H9 (cell line): Measurements from ENCODE around the gene MBLAC1. TPM values are rescaled to one million over a fixed set of nuclear protein-coding genes. Genes with fewer than 3 reads are reported as not detected.
A peak's percentile ranks its signal among the peaks of the same experiment; 100 is the strongest.

ENCODE experiments used
- DNase-seq: peaks from one replicate; pipeline ENCODE4 v3.0.0-alpha.2; 2017
- H2AFZ ChIP-seq: one replicate; pipeline ENCODE4 v1.6.1; 2013; ENCODE audit warnings: mild to moderate bottlenecking, low read length, control low read depth, moderate library complexity
- H2AK5ac ChIP-seq: 2 replicates; pipeline ENCODE4 v1.6.1; 2013; ENCODE audit warnings: low read length, control low read depth, mixed read lengths; ENCODE audit not compliant: insufficient read length
- H2BK120ac ChIP-seq: one replicate; pipeline ENCODE4 v1.6.1; 2013; ENCODE audit warnings: low read depth, mild to moderate bottlenecking, low read length, control low read depth, inconsistent platforms; ENCODE audit not compliant: poor library complexity, severe bottlenecking
- H2BK12ac ChIP-seq: 2 replicates; pipeline ENCODE4 v1.6.1; 2013; ENCODE audit warnings: low read length, control low read depth, mixed read lengths, low read depth; ENCODE audit not compliant: insufficient read length
- H2BK15ac ChIP-seq: 2 replicates; pipeline ENCODE4 v1.6.1; 2013; ENCODE audit warnings: low read depth, low read length, control low read depth
- H2BK20ac ChIP-seq: one replicate; pipeline ENCODE4 v1.6.1; 2013; ENCODE audit warnings: low read depth, mild to moderate bottlenecking, low read length, control low read depth, inconsistent platforms; ENCODE audit not compliant: poor library complexity, severe bottlenecking
- H2BK5ac ChIP-seq: 2 replicates; pipeline ENCODE4 v1.6.1; 2013; ENCODE audit warnings: low read length, control low read depth, mixed read lengths; ENCODE audit not compliant: insufficient read length
- H3K14ac ChIP-seq: 2 replicates; pipeline ENCODE4 v1.6.1; 2013; ENCODE audit warnings: low read length, control low read depth; ENCODE audit not compliant: insufficient read depth
- H3K18ac ChIP-seq: 2 replicates; pipeline ENCODE4 v1.6.1; 2013; ENCODE audit warnings: low read depth, mild to moderate bottlenecking, mixed read lengths, low read length, control low read depth; ENCODE audit not compliant: insufficient read length
- H3K23ac ChIP-seq: 2 replicates; pipeline ENCODE4 v1.6.1; 2013; ENCODE audit warnings: low read length, control low read depth, mixed read lengths, low read depth; ENCODE audit not compliant: insufficient read length
- H3K23me2 ChIP-seq: 2 replicates; pipeline ENCODE4 v1.6.1; 2013; ENCODE audit warnings: low read depth, mild to moderate bottlenecking, mixed read lengths, low read length, control low read depth; ENCODE audit not compliant: insufficient read length, poor library complexity, severe bottlenecking
- H3K27ac ChIP-seq: 2 replicates; pipeline ENCODE4 v1.5.1; 2013; ENCODE audit warnings: low read length, control low read depth, mixed read lengths, low read depth; ENCODE audit not compliant: insufficient read length
- H3K27me3 ChIP-seq: 2 replicates; pipeline ENCODE4 v1.6.1; 2013; ENCODE audit warnings: low read length, control low read depth, inconsistent platforms; ENCODE audit not compliant: insufficient read depth
- H3K4ac ChIP-seq: 2 replicates; pipeline ENCODE4 v1.6.1; 2013; ENCODE audit warnings: low read depth, mild to moderate bottlenecking, control low read depth, inconsistent platforms, low read length, moderate library complexity
- H3K4me1 ChIP-seq: 2 replicates; pipeline ENCODE4 v1.6.1; 2013; ENCODE audit warnings: low read length, control low read depth, inconsistent platforms; ENCODE audit not compliant: insufficient read depth
- H3K4me2 ChIP-seq: 2 replicates; pipeline ENCODE4 v1.6.1; 2013; ENCODE audit warnings: low read length, control low read depth, mixed read lengths; ENCODE audit not compliant: insufficient read length, insufficient read depth
- H3K56ac ChIP-seq: 2 replicates; pipeline ENCODE4 v1.6.1; 2013; ENCODE audit warnings: low read depth, mild to moderate bottlenecking, mixed read lengths, low read length, control low read depth; ENCODE audit not compliant: insufficient read length
- H3K79me1 ChIP-seq: 2 replicates; pipeline ENCODE4 v1.6.1; 2013; ENCODE audit warnings: low read depth, mild to moderate bottlenecking, moderate library complexity, low read length, control low read depth, inconsistent platforms; ENCODE audit not compliant: insufficient read depth, poor library complexity, severe bottlenecking
- H3K79me2 ChIP-seq: 2 replicates; pipeline ENCODE4 v1.6.1; 2013; ENCODE audit warnings: low read length, control low read depth, inconsistent platforms; ENCODE audit not compliant: insufficient read depth
- H3K9ac ChIP-seq: 2 replicates; pipeline ENCODE4 v1.6.1; 2013; ENCODE audit warnings: low read length, control low read depth, mixed read lengths; ENCODE audit not compliant: insufficient read length; ENCODE audit errors: extremely low read depth
- H3K9me3 ChIP-seq: one replicate; pipeline ENCODE4 v1.6.1; 2013; ENCODE audit warnings: low read depth, low read length, inconsistent platforms; ENCODE audit not compliant: control insufficient read depth
- H3T11ph ChIP-seq: one replicate; pipeline ENCODE4 v1.6.1; 2013; ENCODE audit warnings: mild to moderate bottlenecking, low read length, control low read depth, inconsistent platforms
- H4K20me1 ChIP-seq: one replicate; pipeline ENCODE4 v1.6.1; 2013; ENCODE audit not compliant: control insufficient read depth, insufficient read length, insufficient read depth
- H4K5ac ChIP-seq: 2 replicates; pipeline ENCODE4 v1.6.1; 2013; ENCODE audit warnings: low read depth, mild to moderate bottlenecking, mixed read lengths, low read length, control low read depth; ENCODE audit not compliant: insufficient read length
- H4K8ac ChIP-seq: replicated peaks from 2 replicates; pipeline ENCODE4 v1.6.1; 2013; ENCODE audit warnings: low read length, control low read depth, mixed read lengths, low read depth; ENCODE audit not compliant: insufficient read length
- H4K91ac ChIP-seq: 2 replicates; pipeline ENCODE4 v1.6.1; 2013; ENCODE audit warnings: low read depth, mild to moderate bottlenecking, moderate library complexity, mixed read lengths, low read length, control low read depth; ENCODE audit not compliant: insufficient read length
- H3K27ac Mint-ChIP-seq, 3 experiments: 2 replicates in 2 of 3; 3 replicates in 1 of 3; pipeline ENCODE4 v1.8.0; 2020 to 2021; ENCODE audit warnings: mixed read lengths in 3 of 3, mild to moderate bottlenecking in 1 of 3, moderate library complexity in 1 of 3
- H3K27me3 Mint-ChIP-seq: 2 replicates; pipeline ENCODE4 v1.8.0; 2021; ENCODE audit warnings: low read depth, mild to moderate bottlenecking, moderate library complexity, mixed read lengths
- H3K36me3 Mint-ChIP-seq, 3 experiments: 2 replicates in 2 of 3; 3 replicates in 1 of 3; pipeline ENCODE4 v1.8.0; 2020 to 2021; ENCODE audit warnings: low read depth in 3 of 3, mixed read lengths in 3 of 3; ENCODE audit not compliant: insufficient read depth in 1 of 3
- H3K4me1 Mint-ChIP-seq, 2 experiments: 2 replicates each; pipeline ENCODE4 v1.8.0; 2020; ENCODE audit warnings: mixed read lengths in 2 of 2
- H3K4me3 Mint-ChIP-seq, 2 experiments: 2 replicates in 1 of 2; 3 replicates in 1 of 2; pipeline ENCODE4 v1.8.0; 2020 to 2021; ENCODE audit warnings: mild to moderate bottlenecking in 2 of 2, mixed read lengths in 2 of 2, moderate library complexity in 1 of 2
- H3K9me3 Mint-ChIP-seq, 2 experiments: 2 replicates in 1 of 2; 3 replicates in 1 of 2; pipeline ENCODE4 v1.8.0; 2020; ENCODE audit warnings: mild to moderate bottlenecking in 2 of 2, mixed read lengths in 2 of 2, moderate library complexity in 1 of 2
- CTCF ChIP-seq: fragments of 200-600 bp; sonication (generic); conservative IDR thresholded peaks from 3 replicates; pipeline ENCODE4 v1.8.0; 2021; ENCODE audit warnings: antibody characterized with exemption, mild to moderate bottlenecking
- WGBS: extraction: QIAGEN DNeasy Blood & Tissue Kit; methylation state at CpG from one replicate; pipeline ENCODE4 v1.1.7; 2013; ENCODE audit warnings: missing lambda C conversion rate, low lambda C conversion rate, mixed read lengths; ENCODE audit not compliant: insufficient read length; ENCODE audit errors: extremely low coverage; 5-methylcytosine and 5-hydroxymethylcytosine counted together
- total RNA-seq: library from RNA; stranded (reverse); gene quantifications from 2 replicates; pipeline ENCODE4 v1.2.1, GENCODE V29; 2021

Gene MBLAC1
- total RNA-seq, 1 experiment from 2014 or later: 1.9 TPM

DNA sequence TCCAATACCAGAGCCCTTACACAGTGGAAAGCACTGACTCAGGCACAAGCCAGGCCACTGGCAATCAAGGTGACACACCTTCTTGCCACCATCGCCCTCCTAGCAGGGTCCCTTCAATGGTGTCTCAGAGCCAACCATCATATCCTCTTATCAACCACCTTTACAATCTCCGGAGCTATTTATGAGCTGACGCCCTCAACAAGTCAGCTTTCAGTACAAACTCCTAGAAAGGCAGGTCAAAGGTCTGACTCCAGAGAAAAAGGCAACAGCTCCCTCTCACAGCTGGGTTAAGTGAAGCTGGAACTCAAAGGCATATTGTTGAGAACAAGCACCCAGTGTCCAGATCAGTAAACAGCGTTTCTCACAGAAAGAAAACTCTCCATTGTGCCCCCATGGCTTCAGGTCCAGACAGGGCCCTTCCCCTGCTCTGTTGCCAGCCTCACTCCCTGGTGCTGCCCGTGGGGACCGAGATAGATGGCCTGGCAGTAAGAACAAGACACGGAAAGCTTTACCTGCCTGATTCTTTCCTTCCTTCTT, 47.7 kb upstream of the MBLAC1 start:
- Histone ChIP-seq H2BK20ac (no peak overlapping the region), H4K20me1 (no peaks in the 10 kb centered on the region), H3T11ph (no peak overlapping the region), H2BK5ac (no peak overlapping the region), H3K23ac (no peak overlapping the region), H2BK12ac (no peak overlapping the region), H3K27ac (no peak overlapping the region), H2AK5ac (no peak overlapping the region), H3K9ac (no peak overlapping the region), H4K8ac (no peak overlapping the region), H4K5ac (no peak overlapping the region), H3K23me2 (peaks cover 6% of the 10 kb centered on the region), H3K4ac (no peak overlapping the region), H3K4me1 (peaks cover 3% of the 10 kb centered on the region; the same call in 1 of the 2 replicates), H3K79me2 (peaks cover 32% of the 10 kb centered on the region), H2AFZ (no peak overlapping the region), H3K4me2 (no peak overlapping the region), H3K79me1 (no peaks in the 10 kb centered on the region), H3K9me3 (peaks cover 15% of the 10 kb centered on the region), H4K91ac (no peak overlapping the region), H2BK120ac (no peak overlapping the region), H2BK15ac (no peak overlapping the region), H3K14ac (no peak overlapping the region), H3K27me3 (no peaks in the 10 kb centered on the region), H3K56ac (no peak overlapping the region), H3K18ac (no peak overlapping the region)
- H3K4me1 Mint-ChIP-seq: peaks cover 12 to 27% of the 10 kb centered on the region in 2 experiments
- H3K4me3 Mint-ChIP-seq: peak overlapping the region; percentile 91 to 98
- no peak for DNase-seq
- H3K36me3 Mint-ChIP-seq: peaks cover 66 to 67% (median 67%) of the 10 kb centered on the region in 3 experiments
- peaks cover 29 to 55% of the 10 kb centered on the region in 2 experiments for H3K9me3 Mint-ChIP-seq
- H3K27me3 Mint-ChIP-seq: no peaks in the 10 kb centered on the region; the same call in 1 of the 2 replicates
- no CpG with 5 or more reads among the region's 7 CpGs for WGBS
- peak overlapping the region in 1 of 3 experiments; percentile 15; a peak in 1 of 7 replicates for H3K27ac Mint-ChIP-seq
- TF ChIP-seq CTCF: no peak
